Measurements from ENCODE around the gene ANKRD13A.

GRCh38 chr12:109988274-109988673 lies 11.0 kb upstream of the ANKRD13A start:
- TF ChIP-seq, protein P1, sequence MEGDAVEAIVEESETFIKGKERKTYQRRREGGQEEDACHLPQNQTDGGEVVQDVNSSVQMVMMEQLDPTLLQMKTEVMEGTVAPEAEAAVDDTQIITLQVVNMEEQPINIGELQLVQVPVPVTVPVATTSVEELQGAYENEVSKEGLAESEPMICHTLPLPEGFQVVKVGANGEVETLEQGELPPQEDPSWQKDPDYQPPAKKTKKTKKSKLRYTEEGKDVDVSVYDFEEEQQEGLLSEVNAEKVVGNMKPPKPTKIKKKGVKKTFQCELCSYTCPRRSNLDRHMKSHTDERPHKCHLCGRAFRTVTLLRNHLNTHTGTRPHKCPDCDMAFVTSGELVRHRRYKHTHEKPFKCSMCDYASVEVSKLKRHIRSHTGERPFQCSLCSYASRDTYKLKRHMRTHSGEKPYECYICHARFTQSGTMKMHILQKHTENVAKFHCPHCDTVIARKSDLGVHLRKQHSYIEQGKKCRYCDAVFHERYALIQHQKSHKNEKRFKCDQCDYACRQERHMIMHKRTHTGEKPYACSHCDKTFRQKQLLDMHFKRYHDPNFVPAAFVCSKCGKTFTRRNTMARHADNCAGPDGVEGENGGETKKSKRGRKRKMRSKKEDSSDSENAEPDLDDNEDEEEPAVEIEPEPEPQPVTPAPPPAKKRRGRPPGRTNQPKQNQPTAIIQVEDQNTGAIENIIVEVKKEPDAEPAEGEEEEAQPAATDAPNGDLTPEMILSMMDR (IDR thresholded peaks at IDR 0.05), result no peak
- TF ChIP-seq EZH2phosphoT487 (IDR thresholded peaks at IDR 0.05), result no peak
